K562 (cell line): ENCODE measurements around the gene LSM14B. TPM values are rescaled to one million over a fixed set of nuclear protein-coding genes. Genes with fewer than 3 reads are reported as not detected.
A peak's percentile ranks its signal among the peaks of the same experiment; 100 is the strongest.

Source experiments
- ARID1B ChIP-seq: fragments of 450-650 bp; IDR thresholded peaks from 2 replicates; pipeline ENCODE4 v1.6.1; 2016; ENCODE audit warnings: antibody characterized with exemption, mild to moderate bottlenecking, inconsistent platforms
- FOXP1 ChIP-seq: sonication (generic); formaldehyde crosslinking; IDR thresholded peaks from 2 replicates; pipeline ENCODE4 v1.8.0; 2022; ENCODE audit warnings: mild to moderate bottlenecking, missing genetic modification reagents
- JUN ChIP-seq, 2 experiments: sonication (generic) in 1 of 2; formaldehyde crosslinking in 1 of 2; IDR thresholded peaks; 2 replicates each; pipeline versions ENCODE4 v1.6.1 to v1.8.0; 2012 to 2022; ENCODE audit warnings: borderline replicate concordance in 2 of 2, mild to moderate bottlenecking in 2 of 2, improper control_type of control experiment in 1 of 2, low read depth in 1 of 2, low read length in 1 of 2, missing genetic modification reagents in 1 of 2
- JUNB ChIP-seq: fragments of 450-650 bp; formaldehyde crosslinking; conservative IDR thresholded peaks from 2 replicates; pipeline ENCODE4 v1.4.0; 2020; ENCODE audit warnings: mild to moderate bottlenecking
- NFE2 ChIP-seq: IDR thresholded peaks from 2 replicates; pipeline ENCODE4 v1.6.1; 2014; ENCODE audit warnings: antibody characterized with exemption, low read depth
- TEAD1 ChIP-seq, 2 experiments: fragments of 450-650 bp in 1 of 2; sonication (generic) in 1 of 2; formaldehyde crosslinking; IDR thresholded peaks; 2 replicates each; pipeline versions ENCODE4 v1.4.0 to v1.8.0; 2020 to 2022; ENCODE audit warnings: mild to moderate bottlenecking in 2 of 2, missing genetic modification reagents in 1 of 2
- polyA plus RNA-seq, 8 experiments: library from polyadenylated mRNA; depleted of rRNA in 4 of 8; stranded (reverse) in 5 of 8; unstranded in 3 of 8; fragments of >200 nt; fragmentation: Nextera tagmentation in 2 of 8; fragmentation: Illumina TruSeq in 1 of 8; extraction: Ambion mirVana in 2 of 8; extraction: Trizol in 1 of 8; gene quantifications; 2 replicates each; pipeline versions ENCODE4 v1.2.1 to v1.2.3, GENCODE V29; 2011 to 2014; ENCODE audit warnings: inconsistent platforms in 1 of 8, missing spikeins in 1 of 8
- total RNA-seq, 7 experiments: library from RNA; depleted of rRNA in 6 of 7; stranded (reverse); fragments of >200 nt in 6 of 7; fragmentation: Illumina TruSeq in 2 of 7; extraction: Trizol in 2 of 7; gene quantifications; 2 replicates each; pipeline versions ENCODE4 v1.2.1 to v1.2.3, GENCODE V29; 2011 to 2021; ENCODE audit warnings: low replicate concordance in 1 of 7
- TF ChIP-seq, protein P1 (sequence below): fragments of 250-450 bp; sonication (Bioruptor Pico); IDR thresholded peaks from 2 replicates; pipeline ENCODE4 v1.4.0; 2020; ENCODE audit warnings: mild to moderate bottlenecking
- TF ChIP-seq, protein P2 (sequence below): sonication (generic); formaldehyde crosslinking; IDR thresholded peaks from 2 replicates; pipeline ENCODE4 v1.9.0; 2022; ENCODE audit warnings: mild to moderate bottlenecking, missing genetic modification reagents
- TF ChIP-seq, protein P3 (sequence below), 2 experiments: fragments of 450-650 bp in 1 of 2; sonication (generic) in 1 of 2; formaldehyde crosslinking in 1 of 2; IDR thresholded peaks in 1 of 2; conservative IDR thresholded peaks in 1 of 2; 2 replicates each; pipeline versions ENCODE4 v1.6.1 to v1.8.1; 2016 to 2023; ENCODE audit warnings: mild to moderate bottlenecking in 2 of 2, moderate library complexity in 2 of 2, inconsistent platforms in 1 of 2, missing genetic modification reagents in 1 of 2
- TF ChIP-seq, protein P4 (sequence below), 2 experiments: fragments of 150-350 bp in 1 of 2; IDR thresholded peaks; 2 replicates each; pipeline ENCODE4 v1.6.1; 2012 to 2016; ENCODE audit warnings: low read depth in 2 of 2, low read length in 2 of 2, mild to moderate bottlenecking in 1 of 2, moderate library complexity in 1 of 2

The LSM14B gene
- total and polyA plus RNA-seq, 9 of the 15 experiments (the other 6 are each of a cell fraction or from before 2014, with no cell fraction given), result 0.66 to 36.0 (median 20.2) TPM

DNA sequence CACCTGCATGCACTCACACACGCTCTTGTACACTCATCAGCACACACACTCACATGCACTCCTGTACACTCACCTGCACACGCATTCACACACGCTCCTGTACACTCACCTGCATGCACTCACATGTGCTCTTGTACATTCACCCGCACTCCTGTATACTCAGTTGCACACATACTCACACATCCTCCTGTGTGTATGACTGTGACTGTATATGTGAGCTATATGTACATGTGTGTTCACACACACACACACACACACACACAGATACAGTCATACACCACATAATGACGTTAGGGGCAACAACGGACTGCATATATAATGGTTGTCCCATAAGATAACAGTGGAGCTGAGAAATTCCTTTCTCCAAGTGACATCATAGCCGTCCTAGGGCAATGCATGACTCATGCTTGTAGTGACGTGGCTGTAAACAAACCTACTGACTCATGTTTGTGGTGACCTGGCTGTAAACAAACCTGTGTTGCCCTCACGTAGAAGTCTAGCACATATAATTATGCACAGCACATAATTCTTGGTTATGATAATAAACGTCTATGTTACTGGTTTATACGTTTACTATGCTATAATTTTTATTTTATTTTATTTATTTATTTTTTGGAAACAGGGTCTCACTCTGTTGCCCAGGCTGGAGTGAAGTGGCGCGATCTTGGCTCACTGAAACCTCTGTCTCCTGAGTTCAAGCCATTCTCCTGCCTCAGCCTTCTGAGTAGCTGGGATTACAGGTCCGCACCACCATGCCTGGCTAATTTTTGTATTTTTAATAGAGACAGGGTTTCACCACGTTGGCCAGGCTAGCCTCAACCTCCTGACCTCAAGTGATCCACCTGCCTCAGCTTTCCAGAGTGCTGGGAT, 33.8 kb upstream of the LSM14B start (continued):
- TF ChIP-seq JUNB (CRISPR knock-in tag) (peak; percentile 98), JUN (IDR thresholded peaks at IDR 0.05; ENCODE audit: borderline replicate concordance, low read depth, low read length) (peak; percentile 100), JUN (CRISPR knock-in tag; IDR thresholded peaks at IDR 0.05; ENCODE audit: borderline replicate concordance) (peak; percentile 83; the same call in 1 of the 2 replicates), ARID1B (peak; percentile 80), NFE2 (peak; percentile 74), TEAD1 (CRISPR knock-in tag; IDR thresholded peaks at IDR 0.05) (peak in 1 of 2 experiments; percentile 67; a peak in 2 of 4 replicates), FOXP1 (CRISPR knock-in tag) (peak; percentile 100)
- TF ChIP-seq, protein P1, sequence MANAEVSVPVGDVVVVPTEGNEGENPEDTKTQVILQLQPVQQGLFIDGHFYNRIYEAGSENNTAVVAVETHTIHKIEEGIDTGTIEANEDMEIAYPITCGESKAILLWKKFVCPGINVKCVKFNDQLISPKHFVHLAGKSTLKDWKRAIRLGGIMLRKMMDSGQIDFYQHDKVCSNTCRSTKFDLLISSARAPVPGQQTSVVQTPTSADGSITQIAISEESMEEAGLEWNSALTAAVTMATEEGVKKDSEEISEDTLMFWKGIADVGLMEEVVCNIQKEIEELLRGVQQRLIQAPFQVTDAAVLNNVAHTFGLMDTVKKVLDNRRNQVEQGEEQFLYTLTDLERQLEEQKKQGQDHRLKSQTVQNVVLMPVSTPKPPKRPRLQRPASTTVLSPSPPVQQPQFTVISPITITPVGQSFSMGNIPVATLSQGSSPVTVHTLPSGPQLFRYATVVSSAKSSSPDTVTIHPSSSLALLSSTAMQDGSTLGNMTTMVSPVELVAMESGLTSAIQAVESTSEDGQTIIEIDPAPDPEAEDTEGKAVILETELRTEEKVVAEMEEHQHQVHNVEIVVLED (CRISPR knock-in tag), result no peak
- TF ChIP-seq, protein P2, sequence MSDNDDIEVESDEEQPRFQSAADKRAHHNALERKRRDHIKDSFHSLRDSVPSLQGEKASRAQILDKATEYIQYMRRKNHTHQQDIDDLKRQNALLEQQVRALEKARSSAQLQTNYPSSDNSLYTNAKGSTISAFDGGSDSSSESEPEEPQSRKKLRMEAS, result peak; percentile 19; the same call in 1 of the 2 replicates
- TF ChIP-seq, protein P3, sequence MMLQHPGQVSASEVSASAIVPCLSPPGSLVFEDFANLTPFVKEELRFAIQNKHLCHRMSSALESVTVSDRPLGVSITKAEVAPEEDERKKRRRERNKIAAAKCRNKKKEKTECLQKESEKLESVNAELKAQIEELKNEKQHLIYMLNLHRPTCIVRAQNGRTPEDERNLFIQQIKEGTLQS (IDR thresholded peaks at IDR 0.05), result peak; percentile 100
- TF ChIP-seq, protein P3 (CRISPR knock-in tag; conservative IDR thresholded peaks at IDR 0.05), result peak; percentile 98
- TF ChIP-seq, protein P4, sequence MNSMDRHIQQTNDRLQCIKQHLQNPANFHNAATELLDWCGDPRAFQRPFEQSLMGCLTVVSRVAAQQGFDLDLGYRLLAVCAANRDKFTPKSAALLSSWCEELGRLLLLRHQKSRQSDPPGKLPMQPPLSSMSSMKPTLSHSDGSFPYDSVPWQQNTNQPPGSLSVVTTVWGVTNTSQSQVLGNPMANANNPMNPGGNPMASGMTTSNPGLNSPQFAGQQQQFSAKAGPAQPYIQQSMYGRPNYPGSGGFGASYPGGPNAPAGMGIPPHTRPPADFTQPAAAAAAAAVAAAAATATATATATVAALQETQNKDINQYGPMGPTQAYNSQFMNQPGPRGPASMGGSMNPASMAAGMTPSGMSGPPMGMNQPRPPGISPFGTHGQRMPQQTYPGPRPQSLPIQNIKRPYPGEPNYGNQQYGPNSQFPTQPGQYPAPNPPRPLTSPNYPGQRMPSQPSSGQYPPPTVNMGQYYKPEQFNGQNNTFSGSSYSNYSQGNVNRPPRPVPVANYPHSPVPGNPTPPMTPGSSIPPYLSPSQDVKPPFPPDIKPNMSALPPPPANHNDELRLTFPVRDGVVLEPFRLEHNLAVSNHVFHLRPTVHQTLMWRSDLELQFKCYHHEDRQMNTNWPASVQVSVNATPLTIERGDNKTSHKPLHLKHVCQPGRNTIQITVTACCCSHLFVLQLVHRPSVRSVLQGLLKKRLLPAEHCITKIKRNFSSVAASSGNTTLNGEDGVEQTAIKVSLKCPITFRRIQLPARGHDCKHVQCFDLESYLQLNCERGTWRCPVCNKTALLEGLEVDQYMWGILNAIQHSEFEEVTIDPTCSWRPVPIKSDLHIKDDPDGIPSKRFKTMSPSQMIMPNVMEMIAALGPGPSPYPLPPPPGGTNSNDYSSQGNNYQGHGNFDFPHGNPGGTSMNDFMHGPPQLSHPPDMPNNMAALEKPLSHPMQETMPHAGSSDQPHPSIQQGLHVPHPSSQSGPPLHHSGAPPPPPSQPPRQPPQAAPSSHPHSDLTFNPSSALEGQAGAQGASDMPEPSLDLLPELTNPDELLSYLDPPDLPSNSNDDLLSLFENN (IDR thresholded peaks at IDR 0.05; ENCODE audit: low read depth in 2 of 2, low read length in 2 of 2), result no peak
